ENCODE measurements around the gene WDCP.
"Not testable (repeated sequence)": the region's sequence is repeated elsewhere in the genome, so short reads cannot be mapped to it uniquely, and the experiment has no call there.

WDCP gene, protein sequence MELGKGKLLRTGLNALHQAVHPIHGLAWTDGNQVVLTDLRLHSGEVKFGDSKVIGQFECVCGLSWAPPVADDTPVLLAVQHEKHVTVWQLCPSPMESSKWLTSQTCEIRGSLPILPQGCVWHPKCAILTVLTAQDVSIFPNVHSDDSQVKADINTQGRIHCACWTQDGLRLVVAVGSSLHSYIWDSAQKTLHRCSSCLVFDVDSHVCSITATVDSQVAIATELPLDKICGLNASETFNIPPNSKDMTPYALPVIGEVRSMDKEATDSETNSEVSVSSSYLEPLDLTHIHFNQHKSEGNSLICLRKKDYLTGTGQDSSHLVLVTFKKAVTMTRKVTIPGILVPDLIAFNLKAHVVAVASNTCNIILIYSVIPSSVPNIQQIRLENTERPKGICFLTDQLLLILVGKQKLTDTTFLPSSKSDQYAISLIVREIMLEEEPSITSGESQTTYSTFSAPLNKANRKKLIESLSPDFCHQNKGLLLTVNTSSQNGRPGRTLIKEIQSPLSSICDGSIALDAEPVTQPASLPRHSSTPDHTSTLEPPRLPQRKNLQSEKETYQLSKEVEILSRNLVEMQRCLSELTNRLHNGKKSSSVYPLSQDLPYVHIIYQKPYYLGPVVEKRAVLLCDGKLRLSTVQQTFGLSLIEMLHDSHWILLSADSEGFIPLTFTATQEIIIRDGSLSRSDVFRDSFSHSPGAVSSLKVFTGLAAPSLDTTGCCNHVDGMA

DNA sequence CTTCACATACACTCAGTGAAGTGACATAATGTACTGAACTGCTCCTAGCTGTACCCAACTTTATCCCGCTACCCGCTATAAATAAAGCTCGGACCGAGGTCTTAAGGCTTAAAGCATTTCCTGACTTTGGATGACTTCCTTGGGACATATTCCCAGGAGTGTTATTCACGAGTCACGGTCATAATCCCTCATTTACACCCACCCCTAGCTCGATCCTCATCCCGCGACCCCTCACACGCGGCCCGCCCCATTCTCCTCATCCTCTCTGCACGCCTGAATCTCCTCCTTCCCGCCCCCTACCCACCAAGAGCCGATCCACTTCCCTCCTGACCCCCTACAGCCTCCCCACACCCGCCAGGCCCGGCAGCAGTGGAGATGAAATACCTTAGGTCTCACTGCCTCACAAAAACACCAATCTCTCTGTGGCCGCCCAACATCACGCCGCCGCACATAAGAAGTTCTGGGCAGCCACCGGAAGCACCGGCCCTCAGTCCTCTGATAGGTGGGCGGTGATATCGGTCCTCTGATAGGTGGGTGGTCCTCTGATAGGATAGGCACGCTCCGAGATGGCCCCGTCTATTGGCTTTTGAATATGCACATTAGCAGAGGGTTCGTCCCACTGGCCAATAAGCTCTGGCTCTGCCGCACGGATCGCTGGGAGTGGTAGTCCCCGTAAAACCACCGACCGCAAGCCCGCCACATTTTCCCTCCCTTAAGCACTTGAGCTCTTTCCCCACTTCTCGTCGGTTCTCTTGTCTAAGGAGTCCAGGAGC, at the start of gene WDCP:
WDCP (minus strand) TSS at position 462 of the 773 bp plus-strand sequence. CDS start 7,897 bp downstream, outside the sequence.
- peak; percentile 95 for DNase-seq

DNA sequence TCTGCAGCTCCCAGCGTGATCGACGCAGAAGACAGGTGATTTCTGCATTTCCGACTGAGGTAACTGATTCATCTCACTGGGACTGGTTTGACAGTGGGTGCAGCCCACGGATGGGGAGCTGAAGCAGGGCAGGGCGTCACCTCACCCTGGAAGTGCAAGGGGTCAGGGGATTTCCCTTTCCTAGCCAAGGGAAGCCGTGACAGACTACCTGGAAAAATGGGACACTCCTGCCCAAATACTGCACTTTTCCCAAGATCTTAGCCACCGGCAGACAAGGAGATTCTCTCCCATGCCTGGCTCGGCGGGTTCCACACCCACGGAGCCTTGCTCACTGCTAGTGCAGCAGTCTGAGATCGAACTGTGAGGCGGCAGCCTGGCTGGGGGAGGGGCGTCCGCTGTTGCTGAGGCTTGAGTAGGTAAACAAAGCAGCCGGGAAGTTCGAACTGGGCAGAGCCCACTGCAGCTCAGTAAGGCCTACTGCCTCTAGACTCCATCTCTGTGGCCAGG, 48.0 kb upstream of the WDCP start:
- not testable (repeated sequence) for DNase-seq

DNA sequence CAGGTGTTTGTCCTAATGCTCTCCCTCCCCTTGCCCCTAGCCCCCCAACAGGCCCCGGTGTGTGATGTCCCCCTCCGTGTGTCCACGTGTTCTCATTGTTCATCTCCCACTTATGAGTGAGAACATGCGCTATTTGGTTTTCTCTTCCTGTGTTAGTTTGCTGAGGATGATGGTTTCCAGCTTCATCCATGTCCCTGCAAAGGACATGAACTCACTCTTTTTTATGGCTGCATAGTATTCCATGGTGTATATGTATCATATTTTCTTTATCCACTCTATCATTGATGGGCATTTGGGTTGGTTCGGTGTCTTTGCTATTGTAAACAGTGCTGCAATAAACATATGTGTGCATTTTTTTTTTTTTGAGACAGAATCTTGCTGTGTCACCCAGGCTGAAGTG, 46.1 kb upstream of the WDCP start:
- not testable (repeated sequence) for DNase-seq

DNA sequence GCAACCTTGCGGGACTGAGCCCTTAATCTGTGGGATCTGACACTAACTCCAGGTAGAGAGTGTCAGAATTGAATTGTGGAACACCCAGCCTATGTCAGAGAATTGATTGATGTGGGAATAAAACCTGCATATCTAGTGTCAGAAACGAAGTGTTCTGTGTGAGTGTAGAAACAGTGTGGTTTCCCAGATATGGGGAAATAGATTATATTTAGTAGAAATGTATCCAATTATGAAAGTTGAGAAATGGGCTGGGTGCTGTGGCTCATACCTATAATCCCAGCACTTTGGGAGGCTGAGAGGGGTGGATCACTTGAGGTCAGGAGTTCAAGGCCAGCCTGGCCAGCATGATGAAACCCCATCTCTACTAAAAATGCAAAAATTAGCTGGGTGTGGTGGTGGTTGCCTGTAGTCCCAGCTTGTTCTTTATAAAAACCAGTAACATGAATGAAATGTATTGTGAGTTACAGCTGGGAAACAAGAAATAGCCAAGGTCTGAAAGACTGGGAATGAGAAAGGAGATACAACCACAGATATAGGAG, 41.7 kb upstream of the WDCP start:
- DNase-seq, result no peak

DNA sequence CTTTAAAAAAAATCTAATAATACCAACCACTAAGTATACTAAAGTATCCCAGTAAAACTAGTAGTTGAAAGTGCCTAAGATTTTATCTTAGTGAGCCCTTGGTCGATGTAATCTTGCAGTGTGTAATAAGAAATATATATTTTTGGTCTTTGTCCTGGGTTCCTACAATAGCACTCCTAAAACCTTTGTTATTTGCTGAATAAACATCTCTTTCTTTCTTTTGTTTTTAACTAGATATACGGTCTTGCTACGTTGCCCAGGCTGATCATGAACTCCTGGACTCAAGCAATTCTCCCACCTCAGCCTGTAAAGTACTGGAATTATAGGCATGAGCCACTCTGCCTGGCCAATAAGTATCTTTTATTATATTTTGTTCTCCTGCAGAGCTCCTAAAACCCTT, 39.8 kb upstream of the WDCP start:
- DNase-seq, result no peak

DNA sequence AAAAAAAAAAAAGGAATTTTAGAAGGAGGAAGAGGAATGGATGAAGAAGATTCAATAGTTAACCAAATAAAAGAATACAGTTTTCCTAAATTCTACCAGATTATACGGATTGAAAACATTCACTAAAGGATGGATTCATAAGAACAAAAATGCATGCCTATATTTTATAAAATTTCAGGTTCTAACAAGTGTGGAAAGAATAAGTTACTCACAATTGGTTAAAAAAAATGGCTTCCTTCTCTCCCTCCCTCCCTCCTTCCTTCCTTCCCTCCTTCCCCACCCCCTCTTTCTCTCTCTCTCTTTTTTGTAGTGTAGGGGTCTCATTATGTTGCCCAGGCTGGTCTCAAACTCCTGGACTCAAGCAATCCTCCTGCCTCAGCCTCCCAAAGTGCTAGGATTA, 39.0 kb upstream of the WDCP start:
- no peak for DNase-seq

DNA sequence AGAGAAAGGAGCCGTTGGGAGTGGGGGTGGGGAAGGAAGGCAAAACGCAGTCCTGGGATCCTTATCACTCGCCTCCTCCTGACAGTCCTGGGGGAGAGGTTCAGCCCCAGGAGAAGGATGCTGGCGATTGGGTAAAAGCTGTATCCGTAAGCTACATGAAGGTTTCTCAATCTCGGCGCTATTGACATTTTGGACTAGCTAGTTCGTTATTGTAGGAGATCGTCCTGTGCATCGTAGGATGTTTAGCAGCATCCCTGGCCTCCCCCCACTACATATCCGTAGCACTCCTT, 38.0 kb upstream of the WDCP start:
- DNase-seq, result no peak

DNA sequence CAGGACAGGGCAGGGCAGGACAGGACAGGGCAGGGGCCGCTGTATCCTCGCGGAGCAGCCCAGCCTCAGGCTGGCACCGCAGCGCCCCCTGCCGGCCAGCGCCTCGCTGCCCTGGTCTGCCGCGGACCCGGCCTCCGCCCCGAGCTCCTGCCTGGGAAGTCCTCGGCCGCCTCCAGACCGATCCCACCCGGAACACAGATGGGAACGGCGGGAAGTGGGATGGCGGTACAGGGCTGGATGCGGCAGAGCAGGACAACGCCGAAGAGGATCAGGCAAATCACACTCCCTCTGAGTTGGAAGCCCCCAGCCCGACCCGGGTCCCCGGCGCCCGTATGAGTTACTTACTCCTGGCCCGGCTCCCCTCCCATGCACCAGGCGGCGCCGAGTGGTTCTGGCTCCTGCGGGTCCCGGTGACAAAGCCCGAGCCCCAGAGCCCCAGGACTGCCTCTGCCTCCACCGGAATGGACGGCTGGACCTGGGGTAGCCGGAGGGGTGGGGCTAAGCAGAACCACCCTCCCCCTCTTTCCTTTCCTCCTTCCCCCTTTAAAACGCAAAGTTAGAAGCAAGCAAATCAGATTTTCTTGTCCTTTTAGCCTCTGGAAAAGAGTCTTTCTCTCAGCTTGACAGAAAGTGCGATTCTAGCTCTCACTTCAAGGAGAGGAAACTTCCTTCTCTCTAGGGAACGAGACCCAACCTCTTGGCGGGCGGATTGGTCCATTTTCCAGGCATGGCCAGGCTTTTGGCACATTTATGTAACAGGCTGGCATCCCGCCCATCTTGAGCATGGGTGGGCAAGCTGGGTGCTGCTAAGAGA, 37.4 kb upstream of the WDCP start, which contains the start of gene TP53I3:
TP53I3 (minus strand) TSS at position 449 of the 814 bp plus-strand sequence. CDS start 508 bp downstream, outside the sequence.
- peak; percentile 86 for DNase-seq

DNA sequence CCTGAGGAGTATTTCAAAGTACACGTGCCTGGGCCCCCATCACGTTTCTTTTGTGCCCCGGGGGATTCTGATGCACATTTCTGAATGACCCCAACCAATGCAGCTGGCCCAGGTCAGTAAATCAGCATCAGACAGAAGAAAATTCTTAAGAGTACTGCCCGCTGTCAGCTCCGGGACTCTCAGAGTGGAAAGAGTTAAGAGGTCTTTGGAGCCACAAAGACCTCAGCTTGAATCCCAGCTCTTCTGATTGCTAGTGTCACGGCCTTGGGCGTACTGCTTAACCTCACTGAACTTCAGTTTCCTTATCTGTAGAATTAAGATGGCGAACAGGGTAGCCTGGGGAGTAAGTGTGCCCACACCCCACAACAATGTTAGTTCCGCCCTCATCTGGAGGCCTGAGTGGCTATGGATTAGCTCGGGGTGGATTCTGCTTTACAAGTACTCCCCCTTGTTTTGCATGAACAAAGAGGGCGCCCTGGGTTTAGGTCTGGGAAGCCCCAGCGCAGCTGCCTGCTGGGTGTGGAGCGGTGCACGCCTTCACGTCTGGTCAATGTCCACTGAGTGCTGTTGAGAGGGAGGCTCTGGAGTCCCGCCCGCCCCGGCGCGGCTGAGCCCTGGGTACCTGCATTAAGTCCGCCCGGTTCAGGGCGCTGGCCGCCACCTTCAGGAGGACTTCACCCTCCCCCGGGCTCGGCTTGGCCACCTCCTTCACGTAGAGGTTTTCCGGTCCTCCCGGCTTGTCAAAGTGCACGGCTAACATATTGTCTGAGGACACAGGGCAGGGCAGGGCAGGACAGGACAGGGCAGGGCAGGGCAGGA, 36.6 kb upstream of the WDCP start:
- DNase-seq, result no peak

DNA sequence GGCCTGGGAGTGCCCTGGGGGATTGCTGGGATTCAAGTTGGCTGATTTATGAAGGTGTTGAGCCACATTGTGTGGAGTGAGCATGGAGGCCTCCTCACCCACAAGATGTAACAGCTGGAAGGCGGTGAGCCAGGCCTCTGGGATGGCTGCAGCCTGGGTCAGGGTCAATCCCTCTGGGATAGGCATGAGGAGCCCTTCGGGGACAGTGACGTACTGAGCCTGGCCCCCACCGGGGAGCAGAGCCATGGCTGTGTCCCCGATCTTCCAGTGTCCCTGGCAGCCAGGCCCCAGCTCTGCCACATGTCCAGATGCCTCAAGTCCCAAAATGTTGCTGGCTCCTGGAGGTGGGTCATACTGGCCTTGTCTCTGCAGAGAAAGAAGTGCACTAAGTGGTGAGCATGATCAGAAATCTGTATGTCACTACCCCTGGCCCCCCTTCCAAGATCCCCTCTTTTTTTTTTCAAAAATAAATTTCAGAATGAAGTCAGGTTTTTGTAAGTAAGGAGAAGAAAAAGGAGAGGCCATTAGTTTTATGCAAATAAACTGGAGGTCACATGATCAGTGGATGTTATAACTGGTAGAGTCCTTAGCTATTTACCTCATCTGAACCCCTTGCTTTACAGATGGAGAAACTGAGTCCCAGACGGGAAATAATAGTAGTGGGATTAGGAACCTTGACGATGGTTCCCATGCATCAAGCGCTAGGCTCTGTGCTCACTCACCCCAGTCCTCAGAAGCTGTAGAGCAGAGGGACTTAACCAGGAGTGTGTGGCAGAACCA, 35.8 kb upstream of the WDCP start:
- no peak for DNase-seq

DNA sequence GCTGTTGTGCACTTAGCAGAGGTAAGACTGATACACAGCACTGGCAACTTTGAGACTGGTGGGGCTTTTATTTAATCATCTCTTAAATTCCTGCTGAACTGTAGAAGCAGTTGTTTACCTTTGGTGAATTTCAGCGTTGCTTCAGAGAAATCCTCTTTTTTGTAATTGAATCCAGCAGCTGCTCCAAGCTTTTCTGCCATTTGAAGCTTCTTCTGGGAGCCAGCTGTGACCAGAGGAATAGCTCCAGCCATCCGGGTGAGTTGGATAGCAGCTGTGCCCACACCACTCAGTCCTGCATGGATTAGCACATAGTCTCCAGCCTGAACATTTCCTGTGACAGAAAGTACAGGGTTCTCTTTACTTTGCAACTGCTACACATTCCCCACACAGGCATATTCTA, 33.5 kb upstream of the WDCP start:
- DNase-seq, result no peak

DNA sequence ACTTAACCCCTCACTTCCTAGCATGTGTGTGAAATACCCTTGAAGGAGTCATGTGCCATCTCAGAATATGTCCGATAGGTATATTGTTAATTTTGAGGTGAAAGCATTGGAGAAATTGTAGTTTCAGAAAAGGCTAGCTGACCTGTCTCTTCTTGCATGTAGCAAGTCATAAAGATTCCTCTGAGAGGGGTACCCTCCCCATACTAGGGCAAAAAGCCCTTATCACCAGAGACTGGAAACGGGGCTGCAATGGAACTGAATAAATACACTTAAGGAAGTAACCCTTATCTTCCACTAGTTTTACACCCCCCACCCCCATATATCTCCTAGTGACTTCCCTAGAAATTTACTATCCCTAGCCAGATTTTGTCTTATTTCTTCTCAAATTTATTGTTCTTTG, 30.7 kb upstream of the WDCP start:
- DNase-seq, result no peak

DNA sequence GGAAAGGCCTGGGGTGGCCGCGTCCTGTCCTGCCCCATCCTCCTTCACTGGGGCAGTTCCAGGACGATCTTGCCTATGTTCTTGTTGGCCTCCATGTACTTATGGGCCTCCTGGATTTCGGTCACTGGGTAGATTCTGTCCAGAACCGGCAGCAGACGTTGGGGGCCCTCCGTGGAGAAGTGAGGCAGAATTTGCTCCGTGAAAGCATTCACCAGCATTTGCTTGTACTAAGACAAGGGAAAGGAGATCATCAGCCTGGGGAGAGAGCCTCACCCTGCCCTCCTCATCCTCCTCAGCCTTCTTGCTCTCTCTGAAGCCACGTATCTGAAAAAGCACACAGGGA, 30.3 kb upstream of the WDCP start:
- DNase-seq, result no peak

DNA sequence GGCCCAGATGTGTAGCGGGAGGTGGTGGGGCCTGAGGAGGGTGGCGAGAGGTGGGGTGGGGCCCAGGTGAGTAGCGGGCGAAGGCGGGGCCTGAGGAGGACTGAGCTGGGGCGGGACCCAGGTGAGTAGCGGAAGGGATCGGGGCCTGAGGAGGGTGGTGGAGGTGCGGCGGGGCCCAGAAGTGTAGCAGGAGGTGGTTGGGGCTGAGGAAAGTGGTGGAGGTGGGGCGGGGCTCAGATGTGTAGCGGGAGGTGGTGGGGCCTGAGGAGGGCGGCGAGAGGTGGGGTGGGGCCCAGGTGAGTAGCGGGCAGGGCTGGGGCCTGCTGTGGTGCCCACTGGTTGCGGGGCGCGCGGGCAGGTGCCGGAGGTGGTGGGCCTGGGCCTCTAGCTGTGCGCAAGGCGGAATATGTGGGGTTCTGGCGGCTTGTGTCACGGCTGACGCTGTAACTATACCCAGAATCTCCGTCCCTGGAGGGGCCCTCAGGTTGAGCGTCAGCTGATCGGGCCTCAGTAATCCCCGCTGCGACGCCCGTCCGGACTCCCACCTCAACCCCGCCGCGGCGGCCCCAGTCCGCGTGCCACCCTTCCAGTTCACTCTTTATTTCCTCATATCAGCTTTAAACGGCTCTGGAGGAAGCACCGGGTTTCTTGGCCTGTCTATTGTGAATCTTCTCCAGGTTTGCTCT, 29.8 kb upstream of the WDCP start:
- DNase-seq, result peak; percentile 22

DNA sequence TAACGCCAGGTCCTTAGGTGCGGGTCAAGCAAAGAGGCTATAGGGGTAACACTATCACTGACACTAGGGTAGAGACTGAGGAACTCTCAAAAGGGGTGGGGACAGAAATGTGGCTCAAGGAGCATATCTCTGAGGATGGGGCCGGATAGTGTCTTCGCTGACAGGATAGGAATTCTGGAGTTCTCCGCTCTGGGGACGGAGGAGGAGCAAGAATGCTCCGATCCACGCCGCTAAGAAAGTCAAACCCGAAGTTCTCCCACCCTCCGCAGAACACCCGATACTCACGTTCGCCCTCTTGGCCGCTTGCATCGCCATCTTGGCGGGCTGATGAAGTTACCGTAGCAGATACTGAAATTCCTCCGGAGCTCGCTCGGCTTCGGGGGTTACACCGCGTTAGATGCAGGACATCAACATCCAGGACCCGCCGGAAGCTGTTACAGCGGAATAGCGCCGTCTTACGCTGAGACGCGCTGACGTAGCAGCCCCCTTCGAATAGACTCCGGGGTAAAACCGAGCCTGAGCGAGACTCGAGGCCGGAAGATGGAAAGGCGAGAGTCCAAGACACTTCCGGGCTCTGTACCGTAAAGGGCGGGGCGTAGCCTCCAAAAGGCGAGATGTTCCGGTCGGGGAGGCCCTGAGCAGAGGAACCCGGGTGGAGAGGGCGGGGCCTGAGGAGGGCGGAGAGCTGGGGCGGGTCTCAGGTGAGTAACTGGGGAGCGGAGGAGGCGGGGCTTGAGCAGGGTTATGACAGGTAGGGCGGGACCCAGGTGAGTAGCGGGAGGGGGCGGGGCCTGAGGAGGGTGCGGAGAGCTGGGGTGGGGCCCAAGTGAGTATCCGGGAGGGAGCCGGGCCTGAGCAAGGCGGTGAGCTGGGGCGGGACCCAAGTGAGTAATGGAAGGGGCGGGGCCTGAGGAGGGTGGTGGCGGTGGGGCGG, 29.0 kb upstream of the WDCP start, which contains the start of gene SF3B6:
SF3B6 (minus strand) TSS at position 412 of the 934 bp plus-strand sequence; CDS start at position 315, 97 bp downstream.
- peak; percentile 100 for DNase-seq

DNA sequence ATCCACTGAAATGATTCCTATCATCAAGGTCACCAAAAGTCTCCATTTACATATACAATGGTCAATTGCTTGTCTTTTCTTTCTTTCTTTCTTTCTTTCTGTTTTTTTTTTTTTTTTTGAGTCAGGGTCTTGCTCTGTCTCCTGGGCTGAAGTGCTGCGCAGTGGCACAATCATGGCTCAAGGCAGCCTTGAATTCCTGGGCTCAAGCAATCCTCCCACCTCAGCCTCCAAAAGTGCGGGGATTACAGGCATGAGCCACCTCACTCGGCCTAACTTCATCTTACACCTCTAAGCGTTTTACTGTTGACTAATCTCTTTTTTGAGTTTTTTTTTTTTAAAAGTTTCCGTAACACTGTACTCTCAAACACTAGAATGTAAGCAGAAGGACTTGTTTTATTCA, 28.1 kb upstream of the WDCP start:
- DNase-seq, result no peak

DNA sequence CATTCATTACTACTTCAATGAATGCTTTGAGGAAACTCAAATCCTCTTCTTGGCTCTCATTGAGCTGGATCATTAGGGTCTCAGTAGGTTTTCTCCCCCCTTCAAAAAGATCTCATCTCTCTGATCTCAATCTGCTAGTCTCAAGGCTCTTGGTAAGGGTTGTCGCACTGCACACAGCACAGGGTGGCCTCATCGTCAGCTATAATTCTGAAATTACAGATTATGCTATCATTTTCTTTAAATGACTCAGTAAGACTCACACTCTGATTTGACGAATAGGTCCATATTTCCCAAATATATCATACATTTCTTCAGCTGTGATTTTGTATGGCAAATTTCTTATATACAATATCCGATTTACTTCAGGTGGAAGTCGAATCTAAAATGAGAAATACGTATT, 26.6 kb upstream of the WDCP start:
- peak; percentile 8 for DNase-seq

DNA sequence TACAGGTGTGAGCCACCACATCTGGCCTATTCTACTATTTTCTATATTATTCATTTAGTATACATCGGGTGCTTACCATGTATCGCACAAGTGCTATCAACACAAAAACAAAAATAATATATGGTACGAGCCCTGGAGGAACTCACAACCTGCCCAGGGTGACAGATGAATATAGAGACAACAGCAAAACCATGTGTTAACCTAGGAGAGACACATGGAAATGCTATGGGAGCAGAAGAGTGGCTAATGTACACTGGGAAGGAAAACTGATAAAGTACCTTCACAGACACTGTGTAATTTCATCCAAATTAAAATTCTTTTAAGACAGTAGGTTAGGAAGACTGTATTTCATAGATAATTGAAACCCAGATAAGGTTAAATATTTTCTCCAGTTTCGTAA, 25.1 kb upstream of the WDCP start:
- no peak for DNase-seq

DNA sequence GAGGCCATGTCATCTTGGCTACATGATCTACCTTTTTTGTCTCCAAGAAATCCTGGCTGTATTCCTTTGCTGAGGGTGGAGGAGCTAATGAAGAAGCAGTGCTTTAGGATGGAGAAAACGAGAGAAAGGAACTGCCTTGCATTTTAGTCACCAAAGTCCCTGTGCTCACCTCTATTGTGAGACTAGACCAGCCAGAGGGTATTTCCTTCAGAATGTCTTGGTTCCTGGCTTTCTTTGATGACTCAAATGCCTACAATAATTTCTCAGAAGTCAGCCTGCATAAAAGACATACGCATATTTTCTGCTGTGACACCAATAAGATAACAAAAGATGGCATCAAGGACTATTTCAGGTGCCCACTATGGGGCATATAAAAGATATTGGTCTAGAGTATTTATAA, 18.1 kb upstream of the WDCP start:
- no peak for DNase-seq
